ENCODE results near the gene CNTFR. TPM values are rescaled to one million over a fixed set of nuclear protein-coding genes. Genes with fewer than 3 reads are reported as not detected.

The CNTFR gene
- total RNA-seq, 1 experiment from 2014 or later: 4.5 TPM

DNA sequence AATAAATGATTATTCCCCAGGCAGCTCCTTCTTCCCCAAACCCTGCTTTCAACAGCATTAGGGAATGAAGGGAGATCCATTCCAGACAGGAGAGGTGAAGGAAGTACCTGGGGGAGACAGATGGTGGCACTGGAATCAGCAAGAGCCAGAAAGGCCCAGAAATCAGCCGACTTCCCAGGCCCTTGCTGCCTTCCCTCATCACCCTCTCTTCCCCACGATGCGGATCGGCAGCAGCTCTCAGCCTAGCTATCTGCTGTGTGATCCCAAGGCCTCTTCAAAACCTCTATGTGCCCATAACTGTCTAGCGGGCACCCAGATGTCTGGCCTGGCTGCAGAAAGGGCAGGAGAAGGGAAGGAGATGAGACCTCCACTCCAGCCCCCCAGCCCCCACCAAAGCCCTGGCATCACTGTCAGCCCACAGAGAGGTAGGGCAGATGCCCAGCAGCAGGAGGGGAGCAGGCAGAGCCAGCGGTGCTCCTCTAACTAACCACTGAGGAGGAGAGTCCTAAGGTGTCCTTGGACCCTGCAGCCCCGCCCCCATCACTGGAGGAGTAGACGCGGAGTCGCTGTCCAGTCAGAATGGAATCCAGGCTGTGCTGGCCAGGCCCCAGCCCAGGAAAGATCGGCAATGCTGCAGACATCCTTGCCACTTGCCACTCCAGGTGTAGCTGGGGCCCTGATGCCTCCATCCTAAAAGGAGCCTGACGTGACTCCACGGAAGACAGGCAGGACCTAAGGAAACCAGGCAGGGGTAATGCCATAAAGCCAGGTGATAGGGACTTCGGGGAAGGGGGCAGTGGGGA, 12.7 kb downstream of the CNTFR start:
- POLR2A ChIA-PET (ENCODE audit: low non-redundant PET): no interaction called here

DNA sequence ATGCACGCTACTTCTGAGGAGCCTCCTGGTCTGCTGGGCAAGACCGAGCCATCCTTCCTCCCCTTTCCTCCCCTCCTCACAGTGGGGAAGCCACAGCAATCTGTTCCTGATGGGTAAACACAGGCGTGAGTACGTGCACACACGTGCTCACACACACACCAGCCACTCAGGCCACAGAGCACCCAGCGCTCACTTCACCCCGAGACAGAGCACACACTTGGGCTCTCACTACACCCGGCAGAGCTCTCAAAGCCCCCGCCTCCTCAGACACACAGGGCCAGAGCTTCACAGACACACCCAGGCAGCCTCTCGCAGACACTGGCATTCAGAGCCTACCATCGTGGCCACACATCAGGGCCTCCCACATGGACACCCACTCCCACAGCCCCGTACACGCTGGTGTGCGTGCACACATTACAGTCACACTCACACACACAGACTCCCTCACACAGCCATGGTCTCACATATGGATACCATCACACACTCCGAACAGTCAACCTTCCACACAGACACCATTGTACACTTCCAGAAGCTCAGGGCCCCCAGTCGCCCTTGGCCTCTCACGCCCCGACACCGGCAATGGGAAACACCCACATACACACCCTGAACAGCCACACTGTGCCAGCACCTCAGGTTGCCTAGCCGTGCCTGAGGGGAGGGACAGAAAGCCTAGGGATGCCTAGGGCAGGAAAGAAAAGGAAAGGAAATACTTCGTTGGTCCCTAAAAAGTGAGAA, 13.5 kb downstream of the CNTFR start:
- no TSS peak for BruUV-seq (replicated peaks)
- intact Hi-C loops (cut with micrococcal nuclease; ENCODE audit: unreplicated experiment): no loop called here
- Histone ChIP-seq H3K27ac (ENCODE audit: low read depth, low read length, poor library complexity, severe bottlenecking) (no peak overlapping the region), H3K36me3 (ENCODE audit: insufficient read depth, low read length, poor library complexity, severe bottlenecking) (no peaks in the 10 kb centered on the region), H3K4me3 (ENCODE audit: low read depth, low read length, poor library complexity, severe bottlenecking) (no peak overlapping the region), H3K9me3 (ENCODE audit: low read depth, low read length, poor library complexity, severe bottlenecking) (no peaks in the 10 kb centered on the region), H3K27me3 (replicated peaks; ENCODE audit: insufficient read depth, low read depth, low read length, poor library complexity) (peaks cover 9% of the 10 kb centered on the region), H3K4me1 (ENCODE audit: insufficient read depth, low read length, poor library complexity, severe bottlenecking) (peaks cover 22% of the 10 kb centered on the region)
- CTCF ChIA-PET: no interaction called here
- POLR2A ChIA-PET (ENCODE audit: low non-redundant PET): no interaction called here
- TF ChIP-seq, protein P1, sequence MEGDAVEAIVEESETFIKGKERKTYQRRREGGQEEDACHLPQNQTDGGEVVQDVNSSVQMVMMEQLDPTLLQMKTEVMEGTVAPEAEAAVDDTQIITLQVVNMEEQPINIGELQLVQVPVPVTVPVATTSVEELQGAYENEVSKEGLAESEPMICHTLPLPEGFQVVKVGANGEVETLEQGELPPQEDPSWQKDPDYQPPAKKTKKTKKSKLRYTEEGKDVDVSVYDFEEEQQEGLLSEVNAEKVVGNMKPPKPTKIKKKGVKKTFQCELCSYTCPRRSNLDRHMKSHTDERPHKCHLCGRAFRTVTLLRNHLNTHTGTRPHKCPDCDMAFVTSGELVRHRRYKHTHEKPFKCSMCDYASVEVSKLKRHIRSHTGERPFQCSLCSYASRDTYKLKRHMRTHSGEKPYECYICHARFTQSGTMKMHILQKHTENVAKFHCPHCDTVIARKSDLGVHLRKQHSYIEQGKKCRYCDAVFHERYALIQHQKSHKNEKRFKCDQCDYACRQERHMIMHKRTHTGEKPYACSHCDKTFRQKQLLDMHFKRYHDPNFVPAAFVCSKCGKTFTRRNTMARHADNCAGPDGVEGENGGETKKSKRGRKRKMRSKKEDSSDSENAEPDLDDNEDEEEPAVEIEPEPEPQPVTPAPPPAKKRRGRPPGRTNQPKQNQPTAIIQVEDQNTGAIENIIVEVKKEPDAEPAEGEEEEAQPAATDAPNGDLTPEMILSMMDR (conservative IDR thresholded peaks at IDR 0.05; ENCODE audit: low read depth, low read length): no peak
- no peak for TF ChIP-seq EZH2 (IDR thresholded peaks at IDR 0.05; ENCODE audit: borderline replicate concordance, low read depth, low read length, poor library complexity, severe bottlenecking)
- DNase-seq (ENCODE audit: low spot score): no peak

More for the DNA sequence above, 12.7 kb downstream of the CNTFR start:
- no TSS peak for BruUV-seq (replicated peaks)
- peaks cover 9% of the 10 kb centered on the region for H3K27me3 ChIP-seq (replicated peaks; ENCODE audit: insufficient read depth, low read depth, low read length, poor library complexity)
- intact Hi-C loops (cut with micrococcal nuclease; ENCODE audit: unreplicated experiment): no loop called here
- no peaks in the 10 kb centered on the region for H3K9me3 ChIP-seq (ENCODE audit: low read depth, low read length, poor library complexity, severe bottlenecking)
- DNase-seq (ENCODE audit: low spot score): no peak
- no peak overlapping the region for H3K27ac ChIP-seq (ENCODE audit: low read depth, low read length, poor library complexity, severe bottlenecking)
- no peaks in the 10 kb centered on the region for H3K36me3 ChIP-seq (ENCODE audit: insufficient read depth, low read length, poor library complexity, severe bottlenecking)
- H3K4me1 ChIP-seq (ENCODE audit: insufficient read depth, low read length, poor library complexity, severe bottlenecking): peaks cover 22% of the 10 kb centered on the region
- CTCF ChIA-PET: no interaction called here
- TF ChIP-seq, protein P1 (conservative IDR thresholded peaks at IDR 0.05; ENCODE audit: low read depth, low read length): no peak
- TF ChIP-seq EZH2 (IDR thresholded peaks at IDR 0.05; ENCODE audit: borderline replicate concordance, low read depth, low read length, poor library complexity, severe bottlenecking): no peak
- no peak overlapping the region for H3K4me3 ChIP-seq (ENCODE audit: low read depth, low read length, poor library complexity, severe bottlenecking)

DNA sequence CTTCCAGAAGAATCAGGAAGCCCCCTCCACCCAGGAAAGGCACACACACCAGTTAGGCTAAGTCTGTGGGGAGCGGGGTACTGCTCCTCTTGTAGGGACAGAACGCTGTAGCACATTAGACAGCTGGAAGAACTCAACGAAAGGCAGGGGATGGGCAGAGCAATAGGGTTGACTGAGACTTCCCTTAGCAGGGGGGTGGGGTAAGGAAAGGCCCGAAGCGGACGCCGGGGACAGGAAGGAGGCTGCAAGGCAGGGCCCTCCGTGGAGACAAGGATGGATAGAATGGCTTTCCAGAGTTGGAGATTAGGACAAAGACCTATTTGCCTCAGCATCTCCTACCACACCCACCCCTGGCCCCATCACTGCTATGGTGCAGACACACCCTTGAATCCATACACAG, 14.3 kb downstream of the CNTFR start:
- DNase-seq (ENCODE audit: low spot score): no peak
- H3K4me3 ChIP-seq (ENCODE audit: low read depth, low read length, poor library complexity, severe bottlenecking): no peak overlapping the region
- no peak for TF ChIP-seq EZH2 (IDR thresholded peaks at IDR 0.05; ENCODE audit: borderline replicate concordance, low read depth, low read length, poor library complexity, severe bottlenecking)
- TF ChIP-seq, protein P1 (conservative IDR thresholded peaks at IDR 0.05; ENCODE audit: low read depth, low read length): no peak
- no peaks in the 10 kb centered on the region for H3K36me3 ChIP-seq (ENCODE audit: insufficient read depth, low read length, poor library complexity, severe bottlenecking)
- H3K27me3 ChIP-seq (replicated peaks; ENCODE audit: insufficient read depth, low read depth, low read length, poor library complexity): peaks cover 9% of the 10 kb centered on the region
- H3K27ac ChIP-seq (ENCODE audit: low read depth, low read length, poor library complexity, severe bottlenecking): no peak overlapping the region
- intact Hi-C loops (cut with micrococcal nuclease; ENCODE audit: unreplicated experiment): no loop called here
- peaks cover 22% of the 10 kb centered on the region for H3K4me1 ChIP-seq (ENCODE audit: insufficient read depth, low read length, poor library complexity, severe bottlenecking)
- ChIA-PET POLR2A (ENCODE audit: low non-redundant PET) (no interaction called here), CTCF (no interaction called here)
- no peaks in the 10 kb centered on the region for H3K9me3 ChIP-seq (ENCODE audit: low read depth, low read length, poor library complexity, severe bottlenecking)
- no TSS peak for BruUV-seq (replicated peaks)

All from A673 (cell line).